Spleen (tissue), 11 donors: ENCODE data around the gene MINDY4. TPM values are rescaled to one million over a fixed set of nuclear protein-coding genes. Genes with fewer than 3 reads are reported as not detected.

ENCODE experiments used
- DNase-seq: peaks from one replicate; pipeline ENCODE4 v3.0.0-alpha.2; 2020
- H3K27ac ChIP-seq, 8 donors: fragments of 200-600 bp; sonication (generic) in 7 of 8; 1 replicate in 4 of 8; 2 replicates in 4 of 8; pipeline versions ENCODE4 v1.5.0 to v1.8.0; 2016 to 2021; ENCODE audit warnings: inconsistent platforms in 4 of 8, mild to moderate bottlenecking in 4 of 8, moderate library complexity in 1 of 8
- H3K27me3 ChIP-seq, 7 donors: fragments of 200-600 bp; sonication (generic) in 6 of 7; replicated peaks in 1 of 7; 1 replicate in 4 of 7; 2 replicates in 3 of 7; pipeline versions ENCODE4 v1.5.0 to v1.8.0; 2016 to 2021; ENCODE audit warnings: inconsistent platforms in 3 of 7, mild to moderate bottlenecking in 1 of 7
- H3K36me3 ChIP-seq, 6 donors: fragments of 200-600 bp; sonication (generic) in 5 of 6; 1 replicate in 4 of 6; 2 replicates in 2 of 6; pipeline versions ENCODE4 v1.5.0 to v1.8.0; 2016 to 2021; ENCODE audit warnings: inconsistent platforms in 2 of 6
- H3K4me1 ChIP-seq, 6 donors: fragments of 200-600 bp; sonication (generic) in 5 of 6; 1 replicate in 3 of 6; 2 replicates in 3 of 6; pipeline versions ENCODE4 v1.5.0 to v1.8.0; 2016 to 2021; ENCODE audit warnings: inconsistent platforms in 3 of 6
- H3K4me3 ChIP-seq, 8 donors: fragments of 200-600 bp; sonication (generic) in 7 of 8; 1 replicate in 4 of 8; 2 replicates in 4 of 8; pipeline versions ENCODE4 v1.5.0 to v1.8.0; 2016 to 2021; ENCODE audit warnings: inconsistent platforms in 4 of 8, mild to moderate bottlenecking in 4 of 8, moderate library complexity in 2 of 8
- H3K9me3 ChIP-seq, 8 donors: fragments of 200-600 bp; sonication (generic) in 7 of 8; 1 replicate in 4 of 8; 2 replicates in 4 of 8; pipeline versions ENCODE4 v1.5.0 to v1.8.0; 2016 to 2021; ENCODE audit warnings: inconsistent platforms in 4 of 8
- CTCF ChIP-seq, 11 experiments: fragments of 200-600 bp in 7 of 11; fragments of 450-650 bp in 4 of 11; sonication (generic) in 4 of 11; IDR thresholded peaks in 8 of 11; conservative IDR thresholded peaks in 3 of 11; 1 replicate in 7 of 11; 2 replicates in 4 of 11; pipeline versions ENCODE4 v1.4.0 to v1.8.0; 2016 to 2021; ENCODE audit warnings: antibody characterized with exemption in 11 of 11, inconsistent platforms in 4 of 11, mild to moderate bottlenecking in 1 of 11
- POLR2A ChIP-seq, 3 donors: fragments of 450-650 bp; IDR thresholded peaks; one replicate each; pipeline ENCODE4 v1.5.1; 2017; ENCODE audit warnings: antibody characterized with exemption in 3 of 3, mild to moderate bottlenecking in 1 of 3
- POLR2AphosphoS5 ChIP-seq, 3 donors: sonication (generic); formaldehyde crosslinking; IDR thresholded peaks; one replicate each; pipeline ENCODE4 v1.5.1; 2017; ENCODE audit warnings: antibody characterized with exemption in 3 of 3
- WGBS, 5 donors: extraction: QIAGEN DNeasy Blood & Tissue Kit in 3 of 5; methylation state at CpG; one replicate each; pipeline versions ENCODE4 v1.1.5 to v1.1.7; 2013 to 2018; 5-methylcytosine and 5-hydroxymethylcytosine counted together
- intact Hi-C: fragments of 100-400 bp; cut with DNase I; formaldehyde crosslinking; loops from one replicate; pipeline ENCODE4 v1.15.0; 2023; ENCODE audit warnings: low total_unique reads
- polyA plus RNA-seq, 3 donors: library from polyadenylated mRNA; stranded (reverse); fragments of 200-250 nt; gene quantifications; one replicate each; pipeline ENCODE4 v1.2.1, GENCODE V29; 2013
- total RNA-seq, 7 donors: library from RNA; depleted of rRNA in 3 of 7; stranded (reverse); fragments of >200 nt in 3 of 7; fragmentation: NEBNext Ultra II Directional in 4 of 7; extraction: Animal tissue kit (Norgen Biotek cat#: 25700) in 4 of 7; gene quantifications; one replicate each; pipeline versions ENCODE4 v1.1.0 to v1.2.1, GENCODE V29; 2016 to 2021
- donor health status: healthy with polysubstance abuse.
- donor health status: DM: no; HTN: no; CAD: no; lungs with moderate emphysema.
- donor health status: DM: no; HTN: no; CAD: no.
- donor health status: Bipolar disorder and iron deficiency.
- donor health status: healthy.
- donor health status: DM: no; HTN: no; CAD: no.
- donor health status: DM: yes; HTN: yes; CAD: no.

MINDY4 gene
- total and polyA plus RNA-seq, 10 donors = 0.63 to 7.0 (median 3.0) TPM

- no peak overlapping the region for H3K27ac ChIP-seq
- no peaks in the 10 kb centered on the region for H3K4me1 ChIP-seq
- H3K27me3 ChIP-seq = peaks cover 0 to 11% (median 0%) of the 10 kb centered on the region in 7 donors
- TF ChIP-seq CTCF (IDR thresholded peaks at IDR 0.05 in 8 of 11, conservative IDR thresholded peaks at IDR 0.05 in 3 of 11) (no peak), POLR2AphosphoS5 (IDR thresholded peaks at IDR 0.05) (no peak), POLR2A (IDR thresholded peaks at IDR 0.05) (no peak)
- H3K36me3 ChIP-seq = no peaks in the 10 kb centered on the region
- WGBS, 5 donors = 78 to 94% (median 85%) methylated on average over 9 of the region's 9 CpGs
- no peak overlapping the region for H3K4me3 ChIP-seq
- DNase-seq = no peak
- H3K9me3 ChIP-seq = peaks cover 0 to 13% (median 4%) of the 10 kb centered on the region in 8 donors
- intact Hi-C loops = no loop called here
Measured at GRCh38 chr7:30931929-30932540, 160.8 kb downstream of the MINDY4 start.

- intact Hi-C loops = no loop called here
- H3K9me3 ChIP-seq = peaks cover 0 to 8% (median 0%) of the 10 kb centered on the region in 8 donors
- H3K4me3 ChIP-seq = no peak overlapping the region
- H3K27ac ChIP-seq = no peak overlapping the region
- H3K27me3 ChIP-seq = peaks cover 0 to 17% (median 0%) of the 10 kb centered on the region in 7 donors
- no peaks in the 10 kb centered on the region for H3K4me1 ChIP-seq
- DNase-seq = no peak
- 79 to 98% (median 82%) methylated on average over 4 to 6 of the region's 6 CpGs for WGBS, 5 donors
- no peaks in the 10 kb centered on the region for H3K36me3 ChIP-seq
- TF ChIP-seq CTCF (IDR thresholded peaks at IDR 0.05 in 8 of 11, conservative IDR thresholded peaks at IDR 0.05 in 3 of 11) (no peak), POLR2AphosphoS5 (IDR thresholded peaks at IDR 0.05) (no peak), POLR2A (IDR thresholded peaks at IDR 0.05) (no peak)
Measured at GRCh38 chr7:30932562-30932961, 161.3 kb downstream of the MINDY4 start.

GRCh38 chr7:30933124-30933974, 162.1 kb downstream of the MINDY4 start:
- intact Hi-C loops = no loop called here
- whole genome bisulfite sequencing, 5 donors = 83 to 88% (median 84%) methylated on average over 16 to 26 of the region's 26 CpGs
- no peak for TF ChIP-seq POLR2A (IDR thresholded peaks at IDR 0.05)
- TF ChIP-seq CTCF (IDR thresholded peaks at IDR 0.05 in 8 of 11, conservative IDR thresholded peaks at IDR 0.05 in 3 of 11) = no peak
- no peak for TF ChIP-seq POLR2AphosphoS5 (IDR thresholded peaks at IDR 0.05)

GRCh38 chr7:30934225-30934624, 163.0 kb downstream of the MINDY4 start:
- DNase-seq = peak; percentile 59
- Histone ChIP-seq H3K36me3 (no peaks in the 10 kb centered on the region), H3K4me1 (peaks cover 0 to 7% (median 4%) of the 10 kb centered on the region in 6 donors), H3K9me3 (no peaks in the 10 kb centered on the region), H3K27me3 (peaks cover 0 to 32% (median 10%) of the 10 kb centered on the region in 7 donors), H3K27ac (no peak overlapping the region), H3K4me3 (no peak overlapping the region)
- intact Hi-C loops = no loop called here
- TF ChIP-seq POLR2A (IDR thresholded peaks at IDR 0.05) (no peak), CTCF (IDR thresholded peaks at IDR 0.05 in 8 of 11, conservative IDR thresholded peaks at IDR 0.05 in 3 of 11) (no peak), POLR2AphosphoS5 (IDR thresholded peaks at IDR 0.05) (no peak)
- WGBS, 5 donors = 76 to 94% (median 87%) methylated on average over 5 of the region's 5 CpGs

More at GRCh38 chr7:30933124-30933974, 162.1 kb downstream of the MINDY4 start:
- Histone ChIP-seq H3K4me1 (peaks cover 0 to 1% (median 0%) of the 10 kb centered on the region in 6 donors), H3K9me3 (no peaks in the 10 kb centered on the region), H3K4me3 (no peak overlapping the region), H3K36me3 (no peaks in the 10 kb centered on the region), H3K27me3 (peaks cover 0 to 25% (median 6%) of the 10 kb centered on the region in 7 donors), H3K27ac (no peak overlapping the region)
- peak; percentile 65 for DNase-seq
